Islet of Langerhans (tissue), 1 donor: ENCODE measurements around the gene IL23R.

ENCODE experiments used
- FAIRE-seq: peaks from one replicate; lab custom pipeline; 2011; peaks lifted over from hg19 to GRCh38; lab: Jason Lieb, UNC

Gene IL23R

GRCh38 chr1:67304023-67304422 lies 137.8 kb downstream of the IL23R start:
- FAIRE-seq, result no peak

- FAIRE-seq, result no peak
These were observed 140.3 kb downstream of the IL23R start for GRCh38 chr1:67306547-67306946.

- no peak for FAIRE-seq
These were observed 141.2 kb downstream of the IL23R start, which contains the start of gene IL12RB2 for GRCh38 chr1:67307251-67308060. Gene IL12RB2, plus strand, starts transcription at chr1:67307873. Its CDS starts 12,496 bp downstream, at chr1:67320369.

GRCh38 chr1:67308136-67308535 lies 141.9 kb downstream of the IL23R start:
- no peak for FAIRE-seq
